HK-2 (cell line): ENCODE results near the gene MUC6.
"Not testable (repeated sequence)": the region's sequence is repeated elsewhere in the genome, so short reads cannot be mapped to it uniquely, and the experiment has no call there.

Experiments used
- DNase-seq: peaks from one replicate; pipeline ENCODE4 v3.0.0-alpha.2; 2018; ENCODE audit not compliant: unreplicated experiment

MUC6 gene

DNA sequence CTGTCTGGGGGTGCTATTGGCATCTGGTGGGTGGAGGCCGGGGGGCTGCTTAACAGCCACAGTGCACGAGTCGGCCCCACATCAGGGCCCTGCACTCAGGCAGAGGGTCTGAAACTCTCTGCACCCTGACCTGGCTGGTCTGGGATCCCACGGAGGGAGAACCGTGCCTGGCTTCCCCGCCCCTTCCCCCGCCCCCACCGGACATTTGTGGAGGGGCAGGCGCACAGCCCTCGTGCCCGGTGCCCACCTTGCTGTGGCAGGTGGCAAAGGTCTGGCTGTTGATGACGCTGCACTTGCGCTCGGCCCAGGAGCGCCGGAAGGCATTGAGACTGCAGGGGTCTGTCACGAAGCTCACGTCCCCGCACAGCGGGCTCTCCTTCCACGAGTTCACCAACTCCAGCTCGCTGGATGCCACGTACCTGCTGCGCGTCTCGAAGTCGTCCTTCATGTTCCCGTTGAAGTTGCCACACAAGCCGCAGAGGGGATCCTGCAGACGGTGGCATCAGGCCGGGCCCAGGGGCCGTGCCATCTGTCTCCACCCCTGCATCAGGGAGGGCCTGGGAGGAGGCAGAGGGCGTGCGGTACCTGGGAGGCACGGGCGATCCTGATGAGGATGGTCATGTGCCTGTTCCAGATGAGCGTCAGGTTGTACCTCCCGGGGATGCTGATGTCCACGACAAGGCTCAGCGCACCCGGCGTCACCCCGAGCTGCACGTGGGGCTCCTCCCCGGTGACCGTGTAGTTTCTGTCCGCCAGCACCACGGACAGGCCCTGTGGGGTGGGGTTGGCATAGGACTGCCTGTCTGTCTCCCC lies 11.7 kb downstream of the MUC6 start:
- DNase-seq, result no peak

DNA sequence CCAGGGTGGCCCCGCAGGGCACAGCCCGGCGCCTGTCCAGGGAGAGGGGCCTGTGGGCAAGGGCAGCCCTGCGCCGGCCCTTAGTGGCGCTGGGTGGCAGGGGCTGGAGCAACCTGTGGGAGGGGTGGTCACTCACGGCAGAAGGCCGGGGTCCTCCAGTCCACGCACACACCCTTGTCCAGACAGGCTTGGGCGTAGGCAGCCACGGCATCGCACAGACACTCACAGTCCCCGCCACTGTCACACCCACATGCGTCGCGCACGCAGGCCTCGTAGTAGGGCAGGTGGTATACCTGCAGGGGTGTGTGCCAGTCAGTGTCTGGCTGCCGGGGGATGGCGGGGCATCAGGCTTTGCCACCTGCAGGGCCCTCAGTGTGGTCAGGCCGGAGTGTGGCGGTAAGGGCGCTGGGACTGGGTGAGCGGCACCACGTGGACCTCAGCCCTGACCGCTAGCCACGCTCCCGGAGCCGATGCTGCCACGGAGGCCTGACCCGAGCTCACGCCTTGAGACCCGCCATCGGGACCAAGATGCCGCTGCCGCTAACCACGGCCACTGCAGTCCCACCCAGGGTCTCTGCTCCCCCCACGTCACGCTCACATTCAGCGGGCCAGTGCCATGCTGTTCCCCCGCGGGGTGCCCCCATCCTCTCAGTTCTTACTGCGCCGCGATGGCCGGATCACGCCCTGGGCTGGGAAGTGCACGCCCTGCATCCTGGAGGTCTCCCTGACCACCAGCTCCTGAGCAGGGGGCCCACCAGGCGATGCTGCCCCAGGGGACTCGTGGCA lies 12.5 kb downstream of the MUC6 start:
- no peak for DNase-seq

DNA sequence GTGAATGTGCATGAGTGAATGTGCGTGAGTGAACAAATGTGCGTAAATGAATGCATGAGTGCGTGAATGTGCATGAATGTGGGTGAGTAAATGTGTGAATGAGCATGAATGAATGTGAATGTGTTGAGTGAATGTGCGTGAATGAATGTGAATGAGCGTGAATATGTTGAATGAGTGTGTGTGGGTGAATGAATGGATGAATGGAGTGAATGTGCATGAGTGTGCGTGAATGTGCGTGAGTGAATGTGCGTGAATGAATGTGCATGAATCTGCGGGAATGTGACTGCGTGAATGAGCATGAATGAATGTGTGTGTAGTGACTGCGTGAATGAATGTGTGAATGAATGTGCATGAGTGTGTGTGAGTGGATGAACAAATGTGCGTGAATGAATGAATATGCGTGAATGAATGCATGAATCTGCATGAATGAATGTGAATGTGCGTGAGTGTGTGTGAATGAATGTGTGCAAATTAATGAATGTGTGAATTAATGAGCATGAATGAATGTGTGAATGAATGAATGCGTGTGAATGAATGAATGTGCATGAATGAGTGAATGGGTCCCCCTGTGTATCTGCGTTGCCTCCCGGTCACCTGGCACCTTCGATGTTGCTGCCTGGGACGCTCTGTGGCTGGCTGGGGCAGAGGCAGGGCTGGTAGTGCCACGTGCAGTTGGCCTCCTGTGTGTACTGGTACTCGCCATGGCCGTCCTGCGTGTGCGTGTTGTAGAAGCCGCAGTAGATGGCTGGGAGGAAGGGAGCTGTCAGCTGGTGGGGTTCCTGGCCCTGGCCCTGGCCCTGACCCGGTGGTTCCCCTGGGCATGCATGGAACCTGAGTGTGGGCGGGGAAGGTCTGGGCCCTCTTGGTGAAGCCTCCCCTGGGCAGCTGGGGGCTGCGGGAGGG lies 13.4 kb downstream of the MUC6 start:
- no peak for DNase-seq

DNA sequence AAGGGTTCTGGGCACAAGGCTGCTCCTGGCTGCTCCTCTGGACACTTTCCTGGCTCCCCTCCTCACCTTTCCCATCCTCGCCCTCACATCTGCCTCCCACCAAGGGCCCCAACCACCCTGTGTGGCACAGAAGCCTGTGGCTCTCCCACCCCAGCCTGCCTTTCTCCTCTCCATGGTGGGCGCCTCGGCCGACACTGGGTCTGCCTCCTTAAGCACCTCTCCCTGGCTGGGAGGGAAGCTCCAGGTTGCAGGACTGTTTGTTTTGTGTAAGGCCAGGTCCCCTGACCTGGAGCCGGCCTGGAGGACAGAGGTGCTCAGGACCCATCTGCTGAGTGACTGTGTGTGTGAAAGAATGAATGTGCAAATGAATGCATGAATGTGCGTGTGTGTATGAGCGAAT lies 14.1 kb downstream of the MUC6 start:
- DNase-seq, result no peak

DNA sequence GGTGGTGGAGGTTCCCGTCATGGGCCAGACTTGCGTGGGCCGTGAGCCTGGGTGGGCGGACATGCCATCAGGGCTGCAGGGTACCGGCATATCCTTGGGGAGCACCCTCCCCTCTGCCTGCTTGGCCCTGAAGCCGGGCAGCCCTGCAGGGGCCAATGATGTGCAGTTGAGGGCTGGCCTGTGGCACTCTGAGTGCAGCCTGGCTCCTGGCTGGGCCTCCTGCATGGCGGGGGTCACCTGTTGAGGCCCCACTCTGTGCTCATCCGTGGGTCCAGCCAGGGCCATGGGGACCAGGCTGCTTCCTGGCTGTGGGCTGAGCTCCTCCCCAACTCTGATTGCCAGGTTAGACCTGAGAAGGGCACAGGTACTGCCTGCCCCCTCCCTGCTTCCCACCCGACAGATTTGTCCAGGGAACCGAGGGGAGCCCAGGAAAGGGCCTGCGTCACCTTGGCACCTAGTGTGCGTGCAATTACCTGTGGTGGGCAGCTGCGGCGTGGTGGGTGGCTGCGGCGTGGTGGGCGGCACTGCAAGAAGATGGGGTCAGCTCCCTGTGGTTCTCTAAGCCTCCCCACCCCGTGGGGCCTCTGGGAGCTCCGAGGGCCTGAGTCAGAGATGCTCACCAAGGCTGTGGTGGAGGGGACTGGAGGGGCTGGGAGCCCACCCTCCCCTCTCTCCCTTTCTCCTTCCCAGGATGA lies 16.2 kb downstream of the MUC6 start:
- DNase-seq, result no peak

DNA sequence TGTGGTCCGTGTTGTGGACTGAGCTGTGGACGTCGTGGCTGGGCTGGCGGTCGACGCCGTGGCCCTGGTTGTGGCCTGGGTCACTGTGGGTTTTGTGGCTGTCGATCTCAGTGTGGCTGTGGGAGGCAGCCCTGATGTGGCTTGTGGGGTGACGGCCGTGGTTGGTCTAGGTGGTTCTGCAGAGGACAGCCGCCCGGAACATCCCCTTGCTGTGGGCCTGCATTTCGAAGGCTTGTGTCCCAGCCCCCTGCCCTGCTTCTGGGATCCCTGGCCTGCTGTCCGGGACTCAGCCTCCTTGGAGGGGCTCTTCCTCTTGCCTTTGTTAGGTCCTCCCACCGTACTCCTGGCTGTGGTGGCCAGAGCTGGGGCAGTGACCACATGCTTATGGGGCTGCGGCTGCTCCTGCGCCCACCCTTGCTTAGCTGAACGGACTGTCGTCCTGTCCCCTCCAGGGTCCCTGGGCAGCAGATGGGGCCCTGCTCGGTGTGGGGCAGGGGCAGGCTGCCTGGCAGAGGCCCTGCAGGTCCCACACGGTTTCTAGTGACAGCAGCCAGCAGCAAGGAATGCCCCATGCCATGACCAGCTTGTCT lies 17.1 kb downstream of the MUC6 start:
- DNase-seq, result no peak

DNA sequence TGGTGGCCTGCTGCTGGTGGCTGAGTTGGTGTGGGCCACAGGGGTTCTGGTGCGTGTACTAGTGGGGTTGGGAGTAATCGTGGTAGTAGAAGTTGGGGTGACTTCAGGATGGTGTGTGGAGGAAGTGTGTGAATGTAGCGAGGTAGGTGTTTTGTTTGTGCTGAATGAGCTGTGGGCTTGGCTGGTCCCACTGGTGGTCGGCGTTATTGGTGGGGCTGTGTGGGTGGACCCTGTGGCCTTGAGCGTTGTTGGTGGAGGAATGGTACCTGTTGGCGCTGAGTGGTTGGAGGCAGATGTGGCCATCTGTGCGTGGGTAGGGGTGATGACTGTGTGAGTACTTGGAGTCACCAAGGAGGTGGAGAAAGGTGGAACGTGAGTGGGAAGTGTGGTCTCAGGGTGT lies 18.4 kb downstream of the MUC6 start:
- no peak for DNase-seq

DNA sequence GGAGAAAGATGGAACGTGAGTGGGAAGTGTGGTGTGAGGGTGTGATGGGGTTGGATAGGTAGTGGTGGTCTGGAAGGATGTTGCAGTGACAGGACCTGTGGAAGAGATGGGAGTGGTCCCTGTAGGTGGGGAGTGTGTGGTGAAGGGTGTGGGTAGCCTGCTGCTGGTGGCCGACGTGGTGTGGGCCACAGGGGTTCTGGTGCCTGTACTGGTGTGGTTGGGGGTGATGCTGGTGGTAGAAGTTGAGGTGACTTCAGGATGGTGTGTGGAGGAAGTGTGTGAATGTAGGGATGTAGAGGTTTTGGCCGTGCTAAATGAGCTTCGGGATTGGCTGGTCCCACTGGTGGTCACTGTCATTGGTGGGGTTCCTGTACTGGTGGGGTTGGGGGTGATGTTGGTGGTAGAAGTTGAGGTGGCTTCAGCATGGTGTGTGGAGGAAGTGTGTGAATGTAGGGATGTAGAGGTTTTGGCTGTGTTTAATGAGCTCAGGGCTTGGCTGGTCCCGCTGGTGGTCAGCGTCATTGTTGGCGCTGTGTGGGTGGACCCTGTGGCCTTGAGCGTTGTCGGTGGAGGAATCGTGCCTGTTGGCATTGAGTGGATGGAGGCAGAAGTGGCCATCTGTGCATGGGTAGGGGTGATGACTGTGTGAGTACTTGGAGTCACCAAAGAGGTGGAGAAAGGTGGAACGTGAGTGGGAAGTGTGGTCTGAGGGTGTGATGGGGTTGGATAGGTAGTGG lies 19.1 kb downstream of the MUC6 start:
- DNase-seq, result no peak

DNA sequence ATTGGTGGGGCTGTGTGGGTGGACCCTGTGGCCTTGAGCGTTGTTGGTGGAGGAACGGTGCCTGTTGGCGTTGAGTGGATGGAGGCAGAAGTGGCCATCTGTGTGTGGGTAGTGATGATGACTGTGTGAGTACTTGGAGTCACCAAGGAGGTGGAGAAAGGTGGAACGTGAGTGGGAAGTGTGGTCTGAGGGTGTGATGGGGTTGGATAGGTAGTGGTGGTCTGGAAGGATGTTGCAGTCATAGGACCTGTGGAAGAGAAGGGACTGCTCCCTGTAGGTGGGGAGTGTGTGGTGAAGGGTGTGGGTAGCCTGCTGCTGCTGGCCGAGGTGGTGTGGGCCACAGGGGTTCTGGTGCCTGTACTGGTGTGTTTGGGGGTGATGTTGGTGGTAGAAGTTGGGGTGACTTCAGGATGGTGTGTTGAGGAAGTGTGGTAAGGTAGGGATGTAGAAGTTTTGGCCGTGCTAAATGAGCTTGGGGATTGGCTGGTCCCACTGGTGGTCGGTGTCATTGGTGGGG lies 19.9 kb downstream of the MUC6 start:
- DNase-seq, result not testable (repeated sequence)

DNA sequence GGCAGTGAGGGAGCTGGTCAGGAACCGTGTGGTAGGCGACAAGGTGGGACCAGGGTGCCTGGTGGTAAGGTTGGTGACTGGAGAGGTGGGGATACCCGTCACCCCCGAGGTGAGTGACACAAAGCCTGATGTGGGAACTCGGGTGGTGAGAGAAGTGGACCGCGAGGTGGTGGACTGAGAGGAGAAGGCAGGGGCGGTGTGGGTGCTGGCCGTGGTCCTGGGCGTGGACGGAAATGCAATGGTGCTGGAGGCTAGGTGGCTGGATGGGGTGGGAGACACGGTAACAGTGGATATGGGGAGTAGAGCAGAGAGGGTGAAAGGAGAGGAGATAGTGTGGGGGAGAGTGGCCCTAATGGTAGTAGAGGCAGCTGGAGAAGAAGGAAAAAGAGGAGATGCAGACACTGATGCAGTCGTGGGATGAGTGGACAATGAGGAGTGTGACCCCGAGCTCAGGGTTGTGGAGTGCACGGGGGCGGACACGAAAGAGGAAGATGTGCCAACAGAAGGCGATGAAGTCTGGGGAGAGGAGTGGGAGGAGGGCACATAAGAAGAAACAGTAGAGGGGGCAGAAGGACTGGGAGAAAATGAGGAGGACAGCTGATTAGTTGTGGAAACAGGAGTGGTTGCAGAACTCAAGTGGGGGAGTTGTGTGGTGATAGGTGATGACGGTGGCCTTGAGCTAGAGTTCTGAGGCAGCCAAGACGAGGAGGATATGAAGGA lies 20.5 kb downstream of the MUC6 start:
- no peak for DNase-seq

DNA sequence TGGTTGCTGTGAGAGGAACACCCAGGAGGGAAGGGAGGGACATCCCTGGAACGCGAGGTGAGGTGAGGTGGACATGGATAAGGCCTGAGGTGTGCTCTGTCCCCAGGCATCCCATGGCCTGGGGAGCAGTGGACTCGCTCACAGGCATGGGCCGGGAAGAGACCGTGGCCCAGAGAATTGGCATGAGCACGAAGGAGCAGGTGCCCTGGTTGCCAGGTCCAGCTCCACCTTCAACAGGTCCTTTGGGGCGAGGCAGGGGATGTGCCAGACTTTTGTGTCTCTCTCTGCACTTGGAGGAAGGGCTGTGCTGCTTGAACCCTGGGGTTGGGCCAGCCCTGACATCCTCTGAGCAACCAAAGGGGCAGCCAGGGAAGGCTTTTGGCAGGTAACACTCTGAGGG lies 21.5 kb downstream of the MUC6 start:
- no peak for DNase-seq

DNA sequence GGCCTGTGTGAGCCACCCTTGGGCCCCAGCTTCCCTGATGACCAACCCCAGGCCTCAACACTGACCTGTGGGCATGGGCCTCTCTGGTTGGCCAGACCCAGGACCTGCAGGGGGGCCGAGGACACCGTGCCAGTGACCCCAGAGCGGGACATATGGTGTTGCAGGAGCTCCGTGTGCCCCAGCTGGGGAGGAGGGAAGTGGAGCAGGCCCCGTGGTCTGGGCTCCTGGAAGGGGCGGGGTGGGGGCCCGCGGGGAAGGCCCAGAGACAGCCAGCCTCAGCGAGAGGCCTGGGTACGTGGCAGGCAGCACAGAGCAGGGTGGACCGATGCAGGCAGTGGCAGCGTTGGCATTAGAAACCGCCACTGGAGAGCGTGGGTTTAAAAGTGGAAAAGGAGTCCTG lies 22.2 kb downstream of the MUC6 start:
- no peak for DNase-seq

DNA sequence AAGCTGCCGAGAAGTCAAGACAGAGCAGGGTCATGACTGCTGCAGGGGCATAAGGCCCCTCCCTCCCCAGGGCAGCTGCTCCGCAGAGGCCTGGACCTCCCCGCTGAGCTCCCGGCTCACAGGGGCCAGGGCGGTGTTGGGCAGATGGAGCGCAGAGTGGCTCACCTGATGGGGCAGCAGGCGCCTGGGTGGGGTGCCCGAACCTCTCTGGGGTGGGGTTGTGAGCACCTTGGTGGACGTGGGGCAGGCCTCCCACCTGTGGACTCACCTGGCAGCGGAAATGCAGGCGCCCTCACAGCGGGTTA lies 22.9 kb downstream of the MUC6 start:
- DNase-seq, result no peak

DNA sequence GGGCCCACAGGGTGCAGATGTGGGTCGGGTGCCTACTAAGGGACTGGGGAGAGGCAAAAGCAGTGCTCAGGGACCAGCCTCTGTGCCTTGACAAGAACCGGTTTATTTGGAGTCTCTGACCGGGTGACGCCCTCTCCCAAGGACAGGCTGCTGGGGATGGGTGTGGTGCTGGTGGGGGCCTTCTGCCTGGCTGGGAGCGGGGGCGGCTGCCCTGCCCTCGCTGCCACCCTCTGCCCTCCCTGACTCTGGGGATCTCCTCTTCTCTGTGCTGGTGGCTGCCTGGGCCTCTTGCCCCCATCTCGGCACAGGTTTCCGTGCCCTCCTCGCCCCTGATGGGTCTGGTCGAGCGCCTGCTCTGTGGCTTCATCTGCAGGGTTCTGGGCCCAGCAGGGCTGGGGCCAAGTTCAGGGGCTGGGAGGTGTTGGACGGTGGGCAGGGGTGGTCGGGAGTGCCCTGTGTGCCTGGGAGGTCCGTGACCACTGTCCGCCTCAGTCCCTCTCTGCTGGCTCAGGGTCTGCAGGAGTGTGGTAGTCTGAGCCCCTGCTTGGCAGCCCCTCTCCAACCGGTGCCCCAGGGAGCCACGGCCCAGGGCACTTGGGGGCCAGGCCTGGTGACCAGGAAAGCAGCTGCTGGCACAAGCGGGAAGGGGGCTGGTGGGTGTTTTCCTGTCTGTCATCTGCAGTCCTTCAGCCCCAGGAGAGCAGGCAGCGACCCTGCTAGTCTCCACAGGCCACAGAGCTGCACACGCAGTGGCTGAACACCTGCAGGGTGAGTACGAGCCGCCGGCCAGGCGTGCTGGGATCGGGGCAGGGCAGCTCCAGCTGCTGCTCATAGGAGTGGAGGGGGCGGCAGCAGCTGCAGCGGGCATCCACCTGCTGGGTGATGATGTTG lies 23.5 kb downstream of the MUC6 start:
- no peak for DNase-seq

DNA sequence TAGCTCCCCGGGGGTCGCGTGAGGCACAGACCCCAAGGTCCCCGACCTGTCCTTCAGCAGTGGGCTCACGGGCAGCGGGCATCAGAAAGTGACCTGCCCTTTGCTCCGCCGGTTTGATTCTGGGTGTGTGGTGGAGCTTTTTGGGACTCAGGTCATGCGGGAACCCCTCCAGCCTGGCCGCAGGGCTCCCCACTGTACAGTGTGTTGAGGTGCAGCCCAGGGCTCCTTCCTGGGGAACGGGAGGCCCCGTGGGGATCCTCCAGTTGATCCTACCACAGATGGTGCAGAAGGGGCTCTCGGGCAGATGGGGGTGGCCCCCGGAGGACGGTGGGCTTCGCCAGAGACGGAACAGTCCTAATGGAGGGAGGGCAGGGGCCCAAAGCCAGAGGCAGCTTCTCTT lies 24.2 kb downstream of the MUC6 start:
- DNase-seq, result no peak

DNA sequence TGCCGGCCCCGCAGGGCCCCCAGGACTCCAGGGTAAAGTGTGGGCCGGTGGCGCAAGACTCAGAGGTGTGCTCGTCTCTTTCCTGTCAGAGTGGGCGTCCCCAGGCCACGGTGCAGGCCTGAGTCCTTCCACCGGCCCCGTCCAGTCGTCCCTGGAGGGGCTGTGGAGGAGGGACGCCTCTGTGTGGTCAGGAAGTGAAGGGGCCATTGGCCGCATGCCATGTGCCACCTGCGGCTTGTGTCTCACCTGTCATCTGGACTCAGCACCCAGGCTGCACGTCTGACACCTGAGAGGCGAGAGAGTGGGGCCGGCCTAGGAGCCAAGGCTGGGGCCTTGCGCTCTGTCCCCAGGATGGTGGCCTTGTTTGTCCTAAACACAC lies 25.2 kb downstream of the MUC6 start:
- DNase-seq, result no peak

DNA sequence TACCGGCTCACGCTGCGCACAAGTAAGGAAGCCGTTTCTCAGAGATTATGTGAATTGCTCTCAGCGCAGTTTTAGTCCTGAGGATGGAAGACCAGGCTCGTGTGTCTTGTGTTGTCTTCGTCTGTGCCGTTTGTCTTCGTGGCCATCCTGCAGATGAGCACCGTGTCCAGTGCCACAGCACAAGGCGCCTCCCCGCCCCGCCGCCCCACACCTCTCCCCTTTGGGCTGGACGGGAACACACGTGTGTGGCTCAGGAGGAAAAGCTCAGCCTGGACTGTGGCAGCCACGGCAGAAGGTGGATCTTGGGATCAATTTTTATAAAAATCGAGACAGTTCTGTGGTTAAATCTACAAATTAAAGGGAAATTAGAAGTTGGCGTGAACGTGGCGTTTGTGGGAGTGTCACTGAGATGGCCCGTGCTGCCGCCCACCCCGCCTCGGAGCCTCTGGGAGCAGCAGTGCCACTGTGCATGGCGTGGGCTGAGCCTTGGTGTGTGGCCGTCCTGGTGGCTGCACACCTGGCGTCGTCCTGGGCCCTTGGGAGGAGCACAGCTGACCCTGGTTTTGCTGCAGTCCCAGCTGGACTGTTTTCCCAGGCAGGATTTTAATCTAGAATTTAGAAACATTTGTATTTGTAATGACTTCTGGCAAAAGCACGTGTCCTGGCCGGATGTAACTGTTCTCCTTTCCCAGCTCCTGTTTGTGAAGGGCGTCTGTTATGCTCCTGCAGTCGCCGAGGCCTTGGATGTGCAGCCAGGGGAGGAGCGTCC lies 25.8 kb downstream of the MUC6 start:
- DNase-seq, result no peak

DNA sequence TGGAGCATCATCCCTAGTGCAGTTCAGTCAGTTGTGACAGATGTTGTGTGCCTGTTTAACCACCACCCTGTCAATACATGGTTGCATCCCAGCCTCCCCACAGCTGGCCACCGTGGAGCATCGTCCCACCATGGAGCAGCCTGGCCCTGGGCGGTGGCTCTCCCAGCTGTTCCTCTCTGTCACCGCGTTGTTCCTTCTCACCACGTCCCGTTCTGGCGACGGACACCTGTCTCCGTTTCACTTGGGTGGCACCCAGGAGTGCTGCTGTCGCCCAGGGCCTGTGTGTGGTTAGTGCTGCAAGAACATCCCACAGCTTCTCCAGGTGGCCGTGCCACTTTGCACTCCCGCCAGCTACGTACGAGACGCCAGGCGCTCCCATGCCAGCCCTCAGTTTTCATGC lies 26.5 kb downstream of the MUC6 start:
- no peak for DNase-seq
